K562 (cell line): ENCODE results near the gene GTF2H4. TPM values are rescaled to one million over a fixed set of nuclear protein-coding genes. Genes with fewer than 3 reads are reported as not detected.

Source experiments
- ARNT ChIP-seq, 2 experiments: fragments of 450-650 bp; IDR thresholded peaks; 2 replicates each; pipeline ENCODE4 v1.6.1; 2016; ENCODE audit warnings: mild to moderate bottlenecking in 1 of 2
- BACH1 ChIP-seq: fragments of 200-800 bp; sonication (Bioruptor generic); IDR thresholded peaks from 2 replicates; pipeline ENCODE4 v1.6.1; 2016; ENCODE audit warnings: missing genetic modification characterization, missing compliant biosample characterization
- CREM ChIP-seq: IDR thresholded peaks from 2 replicates; pipeline ENCODE4 v1.6.1; 2014; ENCODE audit warnings: antibody characterized with exemption, low read depth
- CUX1 ChIP-seq: fragments of 200-800 bp; sonication (Bioruptor generic); IDR thresholded peaks from 2 replicates; pipeline ENCODE4 v1.6.1; 2016; ENCODE audit warnings: missing genetic modification characterization, missing compliant biosample characterization
- FOXK2 ChIP-seq, 2 experiments: fragments of 450-650 bp; IDR thresholded peaks in 1 of 2; conservative IDR thresholded peaks in 1 of 2; 2 replicates each; pipeline ENCODE4 v1.6.1; 2016; ENCODE audit warnings: low read depth in 2 of 2, mild to moderate bottlenecking in 1 of 2
- NR2C1 ChIP-seq, 2 experiments: fragments of 450-650 bp; IDR thresholded peaks; 2 replicates each; pipeline ENCODE4 v1.6.1; 2017; ENCODE audit warnings: mild to moderate bottlenecking in 2 of 2, antibody characterized with exemption in 1 of 2, inconsistent platforms in 1 of 2, missing compliant biosample characterization in 1 of 2, missing genetic modification characterization in 1 of 2
- NR3C1 ChIP-seq: sonication (generic); formaldehyde crosslinking; IDR thresholded peaks from 2 replicates; pipeline ENCODE4 v1.8.1; 2022; ENCODE audit warnings: missing genetic modification reagents
- PTBP1 ChIP-seq: fragments of 200-400 bp; formaldehyde crosslinking; IDR thresholded peaks from 2 replicates; pipeline ENCODE4 v1.6.1; 2017; ENCODE audit warnings: low read depth, low read length
- RBM39 ChIP-seq: fragments of 200-400 bp; formaldehyde crosslinking; optimal IDR thresholded peaks from 2 replicates; pipeline ENCODE3; 2018; ENCODE audit warnings: low read depth, low read length
- SRF ChIP-seq, 2 experiments: fragments of 250-450, 450-650 bp in 1 of 2; sonication (Bioruptor Pico) in 1 of 2; sonication (generic) in 1 of 2; formaldehyde crosslinking; IDR thresholded peaks; 2 replicates each; pipeline versions ENCODE4 v1.5.0 to v1.5.1; 2020 to 2022; ENCODE audit warnings: mild to moderate bottlenecking in 1 of 2, missing genetic modification reagents in 1 of 2
- TEAD1 ChIP-seq, 2 experiments: fragments of 450-650 bp in 1 of 2; sonication (generic) in 1 of 2; formaldehyde crosslinking; IDR thresholded peaks; 2 replicates each; pipeline versions ENCODE4 v1.4.0 to v1.8.0; 2020 to 2022; ENCODE audit warnings: mild to moderate bottlenecking in 2 of 2, missing genetic modification reagents in 1 of 2
- ZNF316 ChIP-seq: fragments of 450-650 bp; IDR thresholded peaks from 2 replicates; pipeline ENCODE4 v1.6.1; 2016
- ZNF436 ChIP-seq: fragments of 250-450, 450-650 bp; sonication (Bioruptor Pico); formaldehyde crosslinking; IDR thresholded peaks from 2 replicates; pipeline ENCODE4 v1.7.0; 2020; ENCODE audit warnings: mild to moderate bottlenecking
- ZNF699 ChIP-seq: fragments of 250-450 bp; sonication (Bioruptor Pico); IDR thresholded peaks from 2 replicates; pipeline ENCODE4 v1.8.0; 2021; ENCODE audit warnings: mild to moderate bottlenecking, moderate library complexity; ENCODE audit not compliant: insufficient replicate concordance
- ZNF830 ChIP-seq: fragments of 250-450 bp; sonication (Bioruptor Pico); IDR thresholded peaks from 2 replicates; pipeline ENCODE4 v1.5.0; 2021; ENCODE audit warnings: mild to moderate bottlenecking
- polyA plus RNA-seq, 8 experiments: library from polyadenylated mRNA; depleted of rRNA in 4 of 8; stranded (reverse) in 5 of 8; unstranded in 3 of 8; fragments of >200 nt; fragmentation: Nextera tagmentation in 2 of 8; fragmentation: Illumina TruSeq in 1 of 8; extraction: Ambion mirVana in 2 of 8; extraction: Trizol in 1 of 8; gene quantifications; 2 replicates each; pipeline versions ENCODE4 v1.2.1 to v1.2.3, GENCODE V29; 2011 to 2014; ENCODE audit warnings: inconsistent platforms in 1 of 8, missing spikeins in 1 of 8
- total RNA-seq, 7 experiments: library from RNA; depleted of rRNA in 6 of 7; stranded (reverse); fragments of >200 nt in 6 of 7; fragmentation: Illumina TruSeq in 2 of 7; extraction: Trizol in 2 of 7; gene quantifications; 2 replicates each; pipeline versions ENCODE4 v1.2.1 to v1.2.3, GENCODE V29; 2011 to 2021; ENCODE audit warnings: low replicate concordance in 1 of 7
- TF ChIP-seq, protein P1 (sequence below): sonication (generic); formaldehyde crosslinking; IDR thresholded peaks from 2 replicates; pipeline ENCODE4 v1.9.0; 2022; ENCODE audit warnings: mild to moderate bottlenecking, missing genetic modification reagents
- TF ChIP-seq, protein P2 (sequence below): fragments of 250-450 bp; sonication (Bioruptor Pico); IDR thresholded peaks from 2 replicates; pipeline ENCODE4 v1.5.0; 2020; ENCODE audit warnings: mild to moderate bottlenecking, borderline replicate concordance
- TF ChIP-seq, protein P3 (sequence below), 3 experiments: IDR thresholded peaks in 2 of 3; conservative IDR thresholded peaks in 1 of 3; 2 replicates each; pipeline ENCODE4 v1.5.1; 2011 to 2012; ENCODE audit warnings: low read length in 3 of 3, mild to moderate bottlenecking in 3 of 3, control low read depth in 2 of 3, improper control_type of control experiment in 1 of 3, inconsistent platforms in 1 of 3, low read depth in 1 of 3, mixed read lengths in 1 of 3, moderate library complexity in 1 of 3; ENCODE audit not compliant: insufficient read depth in 2 of 3

Gene GTF2H4
- total and polyA plus RNA-seq, 9 of the 15 experiments (the other 6 are each of a cell fraction or from before 2014, with no cell fraction given), result 3.6 to 86.1 (median 39.6) TPM

DNA sequence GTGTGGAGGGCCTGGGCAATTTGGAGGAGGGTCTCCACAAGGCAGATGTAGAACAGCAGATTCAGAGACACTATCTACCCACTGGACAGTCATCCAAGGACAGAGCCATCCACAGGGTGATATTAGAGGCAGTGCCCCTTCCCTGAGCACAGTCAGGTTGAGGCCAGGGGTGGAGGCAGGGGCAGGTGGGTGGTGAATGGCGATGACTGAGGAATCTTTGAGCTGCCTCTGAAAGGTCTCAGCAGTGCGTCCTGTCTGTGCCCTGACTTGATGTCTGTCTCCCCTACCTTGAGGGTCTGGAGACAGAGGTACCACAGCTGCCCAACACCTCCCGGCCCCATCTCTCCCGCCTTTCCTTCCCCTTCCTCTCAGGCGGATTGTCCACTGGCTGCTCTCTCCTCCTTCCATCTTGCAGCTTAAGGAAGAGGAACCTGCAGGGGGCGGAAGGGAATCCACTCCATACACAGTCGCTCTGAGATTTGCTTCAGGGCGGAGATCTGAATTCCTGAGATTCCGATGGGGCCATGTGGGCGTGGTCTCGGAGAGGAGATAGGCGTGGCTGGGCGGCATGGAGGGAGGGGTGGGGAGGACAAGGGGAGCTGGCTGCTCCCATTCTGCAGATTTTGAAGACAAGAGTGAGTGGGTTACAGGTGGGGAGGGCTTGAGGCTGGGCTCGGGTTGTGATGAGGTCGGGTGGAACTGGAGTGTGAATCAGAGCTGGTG is 34.5 kb downstream of the GTF2H4 start (continued):
- TF ChIP-seq TEAD1 (CRISPR knock-in tag; IDR thresholded peaks at IDR 0.05), result peak; percentile 89 to 98
- no peak for TF ChIP-seq BACH1
- TF ChIP-seq PTBP1, result no peak
- TF ChIP-seq ZNF316, result no peak
- TF ChIP-seq, protein P1, sequence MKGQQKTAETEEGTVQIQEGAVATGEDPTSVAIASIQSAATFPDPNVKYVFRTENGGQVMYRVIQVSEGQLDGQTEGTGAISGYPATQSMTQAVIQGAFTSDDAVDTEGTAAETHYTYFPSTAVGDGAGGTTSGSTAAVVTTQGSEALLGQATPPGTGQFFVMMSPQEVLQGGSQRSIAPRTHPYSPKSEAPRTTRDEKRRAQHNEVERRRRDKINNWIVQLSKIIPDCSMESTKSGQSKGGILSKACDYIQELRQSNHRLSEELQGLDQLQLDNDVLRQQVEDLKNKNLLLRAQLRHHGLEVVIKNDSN (CRISPR knock-in tag), result no peak; the same call in 1 of the 2 replicates
- no peak for TF ChIP-seq ZNF699
- TF ChIP-seq NR3C1, result no peak
- TF ChIP-seq ZNF830 (CRISPR knock-in tag), result no peak
- TF ChIP-seq RBM39, result no peak
- TF ChIP-seq, protein P2, sequence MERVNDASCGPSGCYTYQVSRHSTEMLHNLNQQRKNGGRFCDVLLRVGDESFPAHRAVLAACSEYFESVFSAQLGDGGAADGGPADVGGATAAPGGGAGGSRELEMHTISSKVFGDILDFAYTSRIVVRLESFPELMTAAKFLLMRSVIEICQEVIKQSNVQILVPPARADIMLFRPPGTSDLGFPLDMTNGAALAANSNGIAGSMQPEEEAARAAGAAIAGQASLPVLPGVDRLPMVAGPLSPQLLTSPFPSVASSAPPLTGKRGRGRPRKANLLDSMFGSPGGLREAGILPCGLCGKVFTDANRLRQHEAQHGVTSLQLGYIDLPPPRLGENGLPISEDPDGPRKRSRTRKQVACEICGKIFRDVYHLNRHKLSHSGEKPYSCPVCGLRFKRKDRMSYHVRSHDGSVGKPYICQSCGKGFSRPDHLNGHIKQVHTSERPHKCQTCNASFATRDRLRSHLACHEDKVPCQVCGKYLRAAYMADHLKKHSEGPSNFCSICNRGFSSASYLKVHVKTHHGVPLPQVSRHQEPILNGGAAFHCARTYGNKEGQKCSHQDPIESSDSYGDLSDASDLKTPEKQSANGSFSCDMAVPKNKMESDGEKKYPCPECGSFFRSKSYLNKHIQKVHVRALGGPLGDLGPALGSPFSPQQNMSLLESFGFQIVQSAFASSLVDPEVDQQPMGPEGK, result no peak
- TF ChIP-seq FOXK2 (conservative IDR thresholded peaks at IDR 0.05 in 1 of 2, IDR thresholded peaks at IDR 0.05 in 1 of 2; ENCODE audit: low read depth in 2 of 2), result no peak
- peak in 1 of 2 experiments; percentile 59; a peak in 1 of 4 replicates for TF ChIP-seq SRF (CRISPR knock-in tag; IDR thresholded peaks at IDR 0.05)
- TF ChIP-seq NR2C1 (IDR thresholded peaks at IDR 0.05), result no peak
- no peak for TF ChIP-seq NR2C1 (tag; IDR thresholded peaks at IDR 0.05)
- TF ChIP-seq CUX1 (CRISPR knock-in tag), result no peak
- TF ChIP-seq, protein P3, sequence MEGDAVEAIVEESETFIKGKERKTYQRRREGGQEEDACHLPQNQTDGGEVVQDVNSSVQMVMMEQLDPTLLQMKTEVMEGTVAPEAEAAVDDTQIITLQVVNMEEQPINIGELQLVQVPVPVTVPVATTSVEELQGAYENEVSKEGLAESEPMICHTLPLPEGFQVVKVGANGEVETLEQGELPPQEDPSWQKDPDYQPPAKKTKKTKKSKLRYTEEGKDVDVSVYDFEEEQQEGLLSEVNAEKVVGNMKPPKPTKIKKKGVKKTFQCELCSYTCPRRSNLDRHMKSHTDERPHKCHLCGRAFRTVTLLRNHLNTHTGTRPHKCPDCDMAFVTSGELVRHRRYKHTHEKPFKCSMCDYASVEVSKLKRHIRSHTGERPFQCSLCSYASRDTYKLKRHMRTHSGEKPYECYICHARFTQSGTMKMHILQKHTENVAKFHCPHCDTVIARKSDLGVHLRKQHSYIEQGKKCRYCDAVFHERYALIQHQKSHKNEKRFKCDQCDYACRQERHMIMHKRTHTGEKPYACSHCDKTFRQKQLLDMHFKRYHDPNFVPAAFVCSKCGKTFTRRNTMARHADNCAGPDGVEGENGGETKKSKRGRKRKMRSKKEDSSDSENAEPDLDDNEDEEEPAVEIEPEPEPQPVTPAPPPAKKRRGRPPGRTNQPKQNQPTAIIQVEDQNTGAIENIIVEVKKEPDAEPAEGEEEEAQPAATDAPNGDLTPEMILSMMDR (IDR thresholded peaks at IDR 0.05 in 2 of 3, conservative IDR thresholded peaks at IDR 0.05 in 1 of 3; ENCODE audit: insufficient read depth in 2 of 3, low read depth in 1 of 3, low read length in 3 of 3), result peak; percentile 57 to 63 (median 61)
- no peak for TF ChIP-seq ZNF436 (CRISPR knock-in tag)
- TF ChIP-seq ARNT (IDR thresholded peaks at IDR 0.05), result no peak
- TF ChIP-seq CREM, result peak; percentile 35; the same call in 1 of the 2 replicates
